Adipocyte (in vitro differentiated cells): ENCODE measurements around the gene ITLN1.
"Not testable (repeated sequence)": the region's sequence is repeated elsewhere in the genome, so short reads cannot be mapped to it uniquely, and the experiment has no call there.

ENCODE experiments used
- DNase-seq: peaks from one replicate; pipeline ENCODE4 v3.0.0-alpha.2; 2015; ENCODE audit warnings: low read depth
- H3K27me3 ChIP-seq: replicated peaks from 2 replicates; pipeline ENCODE4 v1.7.0; 2013; ENCODE audit warnings: mild to moderate bottlenecking, low read length, moderate library complexity; ENCODE audit not compliant: control insufficient read depth, insufficient read depth
- H3K36me3 ChIP-seq: 2 replicates; pipeline ENCODE4 v1.7.0; 2013; ENCODE audit warnings: low read length, mild to moderate bottlenecking, moderate library complexity; ENCODE audit not compliant: control insufficient read depth, insufficient read depth, severe bottlenecking
- H3K4me1 ChIP-seq: 2 replicates; pipeline ENCODE4 v1.7.0; 2013; ENCODE audit warnings: mild to moderate bottlenecking, low read length, moderate library complexity; ENCODE audit not compliant: control insufficient read depth, insufficient read depth
- H3K4me3 ChIP-seq: 2 replicates; pipeline ENCODE4 v1.7.0; 2013; ENCODE audit warnings: mild to moderate bottlenecking, low read length, moderate library complexity
- H3K9ac ChIP-seq: 2 replicates; pipeline ENCODE4 v1.7.0; 2013; ENCODE audit warnings: mild to moderate bottlenecking, low read length, moderate library complexity
- H3K9me3 ChIP-seq: 2 replicates; pipeline ENCODE4 v1.7.0; 2013; ENCODE audit warnings: mild to moderate bottlenecking, low read length, moderate library complexity; ENCODE audit not compliant: control insufficient read depth

The ITLN1 gene

GRCh38 chr1:160904783-160905616, 20.0 kb upstream of the ITLN1 start:
- no peak for DNase-seq
- Histone ChIP-seq H3K27me3 (peaks cover 9% of the 10 kb centered on the region), H3K4me3 (no peak overlapping the region), H3K4me1 (no peaks in the 10 kb centered on the region), H3K36me3 (no peaks in the 10 kb centered on the region), H3K9me3 (no peaks in the 10 kb centered on the region), H3K9ac (no peak overlapping the region)

DNA sequence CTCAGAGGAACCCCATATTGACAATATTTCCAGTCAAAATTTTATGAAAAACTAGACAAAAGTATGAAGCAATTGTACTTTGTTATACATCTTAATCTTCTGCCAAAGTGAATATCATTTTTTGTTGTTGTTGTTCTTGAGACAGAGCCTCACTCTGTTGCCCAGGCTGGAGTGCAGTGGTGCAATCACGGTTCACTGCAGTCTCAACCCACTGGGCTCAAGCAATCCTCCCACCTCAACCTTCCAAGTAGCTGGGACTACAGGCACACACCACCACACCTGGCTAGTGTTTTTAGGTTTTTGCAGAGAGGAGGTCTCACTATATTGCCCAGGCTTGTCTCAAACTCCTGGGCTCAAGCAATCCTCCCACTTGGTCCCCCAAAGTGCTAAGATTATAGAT, 17.3 kb upstream of the ITLN1 start:
- not testable (repeated sequence) for H3K27me3 ChIP-seq, H3K4me1 ChIP-seq, DNase-seq, H3K4me3 ChIP-seq, H3K36me3 ChIP-seq, H3K9ac ChIP-seq, H3K9me3 ChIP-seq

GRCh38 chr1:160901768-160902167, 16.8 kb upstream of the ITLN1 start:
- no peaks in the 10 kb centered on the region for H3K4me1 ChIP-seq
- no peak overlapping the region for H3K4me3 ChIP-seq
- no peak overlapping the region for H3K9ac ChIP-seq
- H3K27me3 ChIP-seq = peaks cover 9% of the 10 kb centered on the region
- H3K36me3 ChIP-seq = no peaks in the 10 kb centered on the region
- no peak for DNase-seq
- H3K9me3 ChIP-seq = no peaks in the 10 kb centered on the region

DNA sequence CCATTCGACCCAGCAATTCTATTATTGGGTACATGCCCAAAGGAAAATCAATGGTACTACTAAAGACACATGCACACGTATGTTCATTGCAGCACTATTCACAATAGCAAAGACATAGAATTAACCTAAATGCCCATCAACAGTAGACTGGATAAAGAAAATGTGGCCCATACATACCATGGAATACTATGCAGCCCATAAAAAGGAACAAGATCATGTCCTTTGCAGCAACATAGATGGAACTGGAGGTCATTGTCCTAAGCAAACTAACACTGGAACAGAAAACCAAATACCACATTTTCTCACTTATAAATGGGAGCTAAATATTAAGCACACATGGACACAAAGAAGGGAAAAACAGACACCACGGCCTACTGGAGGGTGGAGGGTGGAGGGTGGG, 15.7 kb upstream of the ITLN1 start:
- H3K36me3 ChIP-seq, H3K27me3 ChIP-seq, H3K4me3 ChIP-seq, DNase-seq, H3K4me1 ChIP-seq, H3K9ac ChIP-seq, H3K9me3 ChIP-seq: not testable (repeated sequence)

DNA sequence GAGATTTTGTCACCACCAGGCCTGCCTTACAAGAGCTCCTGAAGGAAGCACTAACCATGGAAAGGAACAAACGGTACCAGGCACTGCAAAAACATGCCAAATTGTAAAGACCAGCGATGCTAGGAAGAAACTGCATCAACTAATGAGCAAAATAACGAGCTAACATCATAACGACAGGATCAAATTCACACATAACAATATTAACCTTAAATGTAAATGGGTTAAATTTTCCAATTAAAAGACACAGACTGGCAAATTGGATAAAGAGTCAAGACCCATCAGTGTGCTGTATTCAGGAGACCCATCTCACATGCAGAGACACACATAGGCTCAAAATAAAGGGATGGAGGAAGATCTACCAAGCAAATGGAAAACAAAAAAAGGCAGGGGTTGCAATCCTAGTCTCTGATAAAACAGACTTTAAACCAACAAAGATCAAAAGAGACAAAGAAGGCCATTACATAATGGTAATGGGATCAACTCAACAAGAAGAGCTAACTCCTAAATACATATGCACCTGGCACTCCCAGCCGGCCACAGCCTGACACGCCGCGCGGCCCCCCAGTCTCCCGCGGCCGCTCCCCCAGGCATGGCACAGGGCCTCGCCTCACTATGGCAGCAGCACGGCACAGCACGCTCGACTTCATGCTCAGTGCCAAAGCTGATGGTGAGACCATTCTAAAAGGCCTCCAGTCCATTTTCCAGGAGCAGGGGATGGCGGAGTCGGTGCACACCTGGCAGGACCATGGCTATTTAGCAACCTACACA, 9.6 kb upstream of the ITLN1 start:
- H3K4me1 ChIP-seq, H3K36me3 ChIP-seq, H3K4me3 ChIP-seq, DNase-seq, H3K9ac ChIP-seq, H3K9me3 ChIP-seq, H3K27me3 ChIP-seq: not testable (repeated sequence)

DNA sequence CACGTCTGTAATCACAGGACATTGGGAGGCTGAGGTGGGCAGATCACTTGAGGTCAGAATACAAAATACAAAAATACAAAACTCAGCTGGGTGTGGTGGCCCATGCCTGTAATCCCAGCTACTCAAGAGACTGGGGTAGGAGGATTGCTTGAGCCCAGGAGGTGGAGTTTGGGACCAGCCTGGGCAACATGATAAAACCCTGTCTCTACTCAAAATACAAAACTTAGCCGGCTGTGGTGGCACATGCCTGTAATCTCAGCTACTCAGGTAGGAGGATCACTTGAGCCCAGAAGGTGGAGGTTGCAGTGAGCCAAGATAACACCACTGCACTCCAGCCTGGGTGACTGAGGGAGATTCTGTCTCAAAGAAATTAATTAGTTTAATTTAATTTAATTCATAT, 6.5 kb upstream of the ITLN1 start:
- H3K36me3 ChIP-seq = no peaks in the 10 kb centered on the region
- no peaks in the 10 kb centered on the region for H3K9me3 ChIP-seq
- no peaks in the 10 kb centered on the region for H3K4me1 ChIP-seq
- DNase-seq = no peak
- no peaks in the 10 kb centered on the region for H3K27me3 ChIP-seq
- no peak overlapping the region for H3K4me3 ChIP-seq
- H3K9ac ChIP-seq = no peak overlapping the region

- Histone ChIP-seq H3K4me3 (no peak overlapping the region), H3K27me3 (no peaks in the 10 kb centered on the region), H3K36me3 (no peaks in the 10 kb centered on the region), H3K4me1 (no peaks in the 10 kb centered on the region), H3K9me3 (no peaks in the 10 kb centered on the region), H3K9ac (no peak overlapping the region)
- no peak for DNase-seq
Observed at GRCh38 chr1:160888926-160889325, 3.9 kb upstream of the ITLN1 start.

GRCh38 chr1:160887071-160887470, 2.1 kb upstream of the ITLN1 start:
- H3K4me3 ChIP-seq = no peak overlapping the region
- H3K9me3 ChIP-seq = no peaks in the 10 kb centered on the region
- H3K27me3 ChIP-seq = no peaks in the 10 kb centered on the region
- no peaks in the 10 kb centered on the region for H3K4me1 ChIP-seq
- DNase-seq = no peak
- no peak overlapping the region for H3K9ac ChIP-seq
- H3K36me3 ChIP-seq = no peaks in the 10 kb centered on the region

DNA sequence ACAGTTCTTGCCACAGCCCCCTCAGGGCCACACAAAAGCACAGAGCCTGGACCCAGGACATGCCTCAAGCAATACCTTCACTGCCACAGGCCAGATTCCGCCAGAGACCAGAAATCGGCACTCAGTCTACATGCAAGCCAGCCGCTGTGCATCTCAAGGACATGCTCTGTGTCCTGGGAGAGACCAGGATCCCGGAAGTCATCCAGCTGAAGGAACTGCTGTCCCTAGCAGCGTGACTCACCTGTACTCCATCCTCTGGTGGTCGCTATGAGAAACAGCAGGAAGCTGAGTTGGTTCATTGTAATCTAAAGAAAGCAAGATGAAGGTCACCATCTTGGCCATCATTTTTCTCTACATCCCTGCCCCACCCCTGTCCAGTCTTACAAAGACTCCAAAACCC, 401 bp downstream of the ITLN1 start:
- Histone ChIP-seq H3K27me3 (no peaks in the 10 kb centered on the region), H3K9me3 (no peaks in the 10 kb centered on the region), H3K36me3 (no peaks in the 10 kb centered on the region), H3K4me1 (no peaks in the 10 kb centered on the region), H3K9ac (no peak overlapping the region), H3K4me3 (no peak overlapping the region)
- no peak for DNase-seq

DNA sequence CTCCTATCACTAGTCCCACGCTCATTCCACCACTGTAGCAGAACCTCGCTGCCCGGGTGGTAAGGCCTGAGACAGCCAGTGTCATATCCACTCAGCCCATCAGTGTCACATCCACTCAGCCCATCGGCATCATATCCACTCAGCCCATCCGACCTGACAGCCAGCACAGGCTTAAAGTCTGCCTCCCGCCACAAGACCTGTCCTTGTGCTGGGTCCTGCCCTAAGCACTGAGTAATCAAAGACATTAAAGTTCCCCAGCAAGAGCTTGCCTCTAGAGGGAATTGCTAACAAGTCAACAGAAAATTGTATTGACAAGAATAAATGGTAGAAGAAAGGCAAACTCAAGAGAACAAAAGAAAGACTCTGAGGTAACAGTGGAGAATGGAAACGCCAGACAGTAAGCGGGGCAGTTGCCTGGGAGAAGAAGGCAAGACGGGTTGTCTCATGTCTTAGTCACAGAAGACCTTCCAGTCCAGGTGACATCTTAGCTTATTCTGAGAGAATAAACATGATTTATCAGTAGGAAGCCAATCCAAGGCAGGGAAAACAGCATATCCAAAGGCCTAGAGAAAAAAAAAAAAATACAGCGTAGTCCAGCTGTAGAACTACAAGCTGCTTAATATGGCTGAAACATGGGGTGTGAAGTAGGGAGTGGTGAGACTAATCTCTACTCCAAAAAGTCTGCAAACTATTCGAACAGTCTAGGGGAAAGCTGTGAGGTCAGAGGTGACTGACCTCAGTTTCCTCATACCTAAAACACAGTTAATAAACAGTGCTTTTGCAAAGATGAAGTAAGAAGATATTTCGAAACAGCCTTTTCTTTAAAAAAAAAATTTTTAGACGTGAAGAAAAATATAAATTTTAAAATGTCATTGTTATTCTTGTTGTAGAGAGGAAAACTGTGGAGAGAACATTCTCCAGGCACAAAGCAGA, 1.1 kb downstream of the ITLN1 start:
- H3K9ac ChIP-seq = no peak overlapping the region
- no peaks in the 10 kb centered on the region for H3K27me3 ChIP-seq
- H3K9me3 ChIP-seq = no peaks in the 10 kb centered on the region
- no peaks in the 10 kb centered on the region for H3K36me3 ChIP-seq
- no peaks in the 10 kb centered on the region for H3K4me1 ChIP-seq
- no peak for DNase-seq
- no peak overlapping the region for H3K4me3 ChIP-seq

DNA sequence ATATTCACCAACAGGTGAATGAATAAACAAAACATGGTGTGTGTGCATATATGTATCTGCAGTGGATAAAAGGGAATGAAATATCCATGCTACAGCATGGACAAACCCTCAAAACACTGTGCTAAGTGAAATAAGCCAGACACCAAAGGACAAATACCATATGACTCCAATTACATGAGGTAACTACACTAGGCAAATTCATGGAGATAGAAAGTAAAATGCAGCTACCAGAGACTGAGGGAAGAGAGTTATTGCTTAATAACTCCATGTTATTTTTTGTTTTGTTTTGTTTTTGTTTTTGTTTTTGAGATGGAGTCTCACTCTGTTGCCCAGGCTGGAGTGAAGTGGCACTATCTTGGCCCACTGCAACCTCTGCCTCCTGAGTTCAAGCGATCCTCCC, 2.4 kb downstream of the ITLN1 start:
- Histone ChIP-seq H3K27me3 (no peaks in the 10 kb centered on the region), H3K4me3 (no peak overlapping the region), H3K36me3 (no peaks in the 10 kb centered on the region), H3K9me3 (no peaks in the 10 kb centered on the region), H3K4me1 (no peaks in the 10 kb centered on the region), H3K9ac (no peak overlapping the region)
- no peak for DNase-seq
